GM12873 (cell line): Measurements from ENCODE around the gene EIF4EBP2.

Source experiments
- CTCF ChIP-seq: IDR thresholded peaks from 2 replicates; pipeline ENCODE4 v1.5.1; 2012; ENCODE audit warnings: low read depth, mild to moderate bottlenecking, moderate library complexity, low read length, control low read depth; ENCODE audit not compliant: insufficient read depth; ENCODE audit errors: missing control alignments

The EIF4EBP2 gene

GRCh38 chr10:70370766-70371165 lies 33.2 kb upstream of the EIF4EBP2 start:
- no peak for TF ChIP-seq CTCF

GRCh38 chr10:70371846-70372245 lies 32.1 kb upstream of the EIF4EBP2 start:
- TF ChIP-seq CTCF = no peak

- TF ChIP-seq CTCF = no peak
Measured at GRCh38 chr10:70374775-70375614, 28.9 kb upstream of the EIF4EBP2 start.

GRCh38 chr10:70376436-70377378 lies 27.2 kb upstream of the EIF4EBP2 start:
- no peak for TF ChIP-seq CTCF

- TF ChIP-seq CTCF = no peak
Measured at GRCh38 chr10:70378122-70378521, 25.8 kb upstream of the EIF4EBP2 start.

- TF ChIP-seq CTCF = peak; percentile 89
Measured at GRCh38 chr10:70379581-70380176, 24.3 kb upstream of the EIF4EBP2 start.

GRCh38 chr10:70380350-70381135 lies 23.4 kb upstream of the EIF4EBP2 start:
- TF ChIP-seq CTCF = no peak
